Measurements from ENCODE around the gene TPRG1. TPM values are rescaled to one million over a fixed set of nuclear protein-coding genes. Genes with fewer than 3 reads are reported as not detected.

TPRG1 gene
- total and polyA plus RNA-seq, 9 of the 15 experiments (the other 6 are each of a cell fraction or from before 2014, with no cell fraction given) = 0.01 TPM; not detected in 8

DNA sequence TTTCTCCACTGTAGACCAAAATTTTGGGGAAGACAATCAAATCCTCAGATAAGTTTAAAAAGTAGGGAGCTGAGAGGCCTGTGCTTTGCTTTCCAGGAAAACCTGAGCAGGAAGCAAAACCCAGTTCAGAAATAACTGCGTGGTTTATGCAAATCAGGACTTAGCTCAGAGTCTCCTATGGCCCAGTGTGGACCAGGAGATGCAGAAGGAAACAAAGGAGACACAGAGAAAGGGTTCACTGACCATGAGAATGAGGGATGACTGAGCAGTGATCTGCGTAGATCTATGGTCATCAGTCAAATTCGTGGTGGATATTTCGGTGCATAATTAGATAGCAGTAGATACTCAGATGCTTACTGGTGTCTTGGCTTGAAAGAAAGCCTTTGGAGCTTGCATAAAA lies 196.6 kb downstream of the TPRG1 start:
- ATAC-seq (no peak), FAIRE-seq (no peak), DNase-seq (ENCODE audit: extremely low read depth in 1 of 4, low spot score in 3 of 4) (no peak)
- in situ Hi-C loops (cut with MboI) (no loop called here), intact Hi-C loops (cut with micrococcal nuclease) (no loop called here)
- Histone ChIP-seq H3K27me3 (ENCODE audit: control insufficient read depth in 2 of 2, insufficient read depth in 2 of 2, low read length in 2 of 2) (no peaks in the 10 kb centered on the region), H3K36me3 (ENCODE audit: control insufficient read depth, insufficient read depth, low read length) (no peaks in the 10 kb centered on the region), H3K27ac (ENCODE audit: extremely low read depth, low read depth, low read length) (no peak overlapping the region), H3K4me1 (replicated peaks in 1 of 2; ENCODE audit: control insufficient read depth in 2 of 2, insufficient read depth in 2 of 2, low read length in 2 of 2) (no peaks in the 10 kb centered on the region), H4K20me1 (replicated peaks; ENCODE audit: control insufficient read depth, insufficient read depth, low read length) (no peaks in the 10 kb centered on the region), H2AFZ (ENCODE audit: low read depth, low read length) (no peak overlapping the region), H3K4me3 (no peak overlapping the region), H3K4me2 (ENCODE audit: insufficient read depth, low read length) (no peak overlapping the region), H3K79me2 (ENCODE audit: control insufficient read depth, insufficient read depth, low read length) (no peaks in the 10 kb centered on the region), H3K9ac (ENCODE audit: insufficient read depth in 1 of 2, low read depth in 2 of 2, low read length in 2 of 2) (no peak overlapping the region), H3K9me1 (ENCODE audit: control insufficient read depth, insufficient read depth, low read length) (no peaks in the 10 kb centered on the region), H3K9me3 (replicated peaks; ENCODE audit: control insufficient read depth, insufficient read depth, low read depth, low read length) (no peaks in the 10 kb centered on the region)
- TF ChIP-seq SMARCA5 (IDR thresholded peaks at IDR 0.05) (no peak), IRF2 (CRISPR knock-in tag; IDR thresholded peaks at IDR 0.05) (no peak), SIRT6 (IDR thresholded peaks at IDR 0.05; ENCODE audit: low read depth, low read length) (no peak), ZNF143 (CRISPR knock-in tag; IDR thresholded peaks at IDR 0.05) (no peak), ZNF121 (CRISPR knock-in tag; conservative IDR thresholded peaks at IDR 0.05) (no peak)
- WGBS (ENCODE audit: insufficient coverage, low coverage, missing lambda C conversion rate) = 0% methylated on average over 4 of the region's 4 CpGs
- ChIA-PET POLR2A (no interaction called here), CTCF (ENCODE audit: low intra/inter-chr PET ratio) (no interaction called here)
- no TSS peak for BruUV-seq (replicated peaks)

DNA sequence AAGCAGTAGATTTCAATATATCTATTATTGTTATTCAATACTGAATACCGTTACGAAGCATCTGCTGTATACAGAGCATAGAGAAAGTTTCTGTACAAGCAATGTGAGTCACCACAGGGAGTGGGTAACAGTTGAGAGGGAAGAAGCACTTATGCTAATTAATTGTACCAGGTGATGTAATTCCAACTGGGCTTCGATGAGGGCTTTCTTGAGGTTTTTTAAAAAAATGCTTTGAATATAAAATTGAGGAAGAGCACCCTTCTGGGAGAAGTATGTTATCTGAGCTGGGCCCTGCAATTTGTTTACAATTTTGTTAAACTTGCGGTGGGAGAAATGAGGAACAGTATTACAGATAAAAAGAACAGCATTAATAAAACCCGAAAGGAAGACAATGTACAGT lies 197.9 kb downstream of the TPRG1 start:
- H3K9me1 ChIP-seq (ENCODE audit: control insufficient read depth, insufficient read depth, low read length) = no peaks in the 10 kb centered on the region
- no peaks in the 10 kb centered on the region for H3K4me1 ChIP-seq (replicated peaks in 1 of 2; ENCODE audit: control insufficient read depth in 2 of 2, insufficient read depth in 2 of 2, low read length in 2 of 2)
- no peaks in the 10 kb centered on the region for H3K9me3 ChIP-seq (replicated peaks; ENCODE audit: control insufficient read depth, insufficient read depth, low read depth, low read length)
- intact Hi-C loops (cut with micrococcal nuclease) (no loop called here), in situ Hi-C loops (cut with MboI) (no loop called here)
- DNase-seq (ENCODE audit: extremely low read depth in 1 of 4, low spot score in 3 of 4) = no peak
- H3K36me3 ChIP-seq (ENCODE audit: control insufficient read depth, insufficient read depth, low read length) = no peaks in the 10 kb centered on the region
- ATAC-seq = no peak
- no peaks in the 10 kb centered on the region for H3K79me2 ChIP-seq (ENCODE audit: control insufficient read depth, insufficient read depth, low read length)
- H2AFZ ChIP-seq (ENCODE audit: low read depth, low read length) = no peak overlapping the region
- no TSS peak for BruUV-seq (replicated peaks)
- no peak overlapping the region for H3K27ac ChIP-seq (ENCODE audit: extremely low read depth, low read depth, low read length)
- H3K4me2 ChIP-seq (ENCODE audit: insufficient read depth, low read length) = no peak overlapping the region
- FAIRE-seq = no peak
- ChIA-PET POLR2A (no interaction called here), CTCF (ENCODE audit: low intra/inter-chr PET ratio) (no interaction called here)
- H3K27me3 ChIP-seq (ENCODE audit: control insufficient read depth in 2 of 2, insufficient read depth in 2 of 2, low read length in 2 of 2) = no peaks in the 10 kb centered on the region
- H4K20me1 ChIP-seq (replicated peaks; ENCODE audit: control insufficient read depth, insufficient read depth, low read length) = no peaks in the 10 kb centered on the region
- H3K9ac ChIP-seq (ENCODE audit: insufficient read depth in 1 of 2, low read depth in 2 of 2, low read length in 2 of 2) = no peak overlapping the region
- WGBS (ENCODE audit: insufficient coverage, low coverage, missing lambda C conversion rate) = 0% methylated on average over 5 of the region's 5 CpGs
- no peak overlapping the region for H3K4me3 ChIP-seq
- TF ChIP-seq, protein P1, sequence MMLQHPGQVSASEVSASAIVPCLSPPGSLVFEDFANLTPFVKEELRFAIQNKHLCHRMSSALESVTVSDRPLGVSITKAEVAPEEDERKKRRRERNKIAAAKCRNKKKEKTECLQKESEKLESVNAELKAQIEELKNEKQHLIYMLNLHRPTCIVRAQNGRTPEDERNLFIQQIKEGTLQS (IDR thresholded peaks at IDR 0.05) = no peak
- TF ChIP-seq, protein P1 (CRISPR knock-in tag; conservative IDR thresholded peaks at IDR 0.05) = no peak
- no peak for TF ChIP-seq ZC3H8 (IDR thresholded peaks at IDR 0.05)
- no peak for TF ChIP-seq ZNF23 (CRISPR knock-in tag; IDR thresholded peaks at IDR 0.05)
- TF ChIP-seq RFX7 (CRISPR knock-in tag; IDR thresholded peaks at IDR 0.05) = no peak
- no peak for TF ChIP-seq ZNF24 (IDR thresholded peaks at IDR 0.05)
- no peak for TF ChIP-seq L3MBTL2 (IDR thresholded peaks at IDR 0.05)
- TF ChIP-seq ADNP (tag; IDR thresholded peaks at IDR 0.05) = no peak
- TF ChIP-seq RBM25 (IDR thresholded peaks at IDR 0.05; ENCODE audit: low read depth, low read length, severe bottlenecking) = no peak
- no peak for TF ChIP-seq POLR3A (IDR thresholded peaks at IDR 0.05; ENCODE audit: borderline replicate concordance, extremely low read depth, insufficient read depth, insufficient read length)
- no peak for TF ChIP-seq SRSF1 (IDR thresholded peaks at IDR 0.05; ENCODE audit: low read depth, low read length)
- TF ChIP-seq ASH1L (IDR thresholded peaks at IDR 0.05; ENCODE audit: borderline replicate concordance, low read depth, partially characterized antibody) = no peak

All from K562 (cell line).